Astrocyte of the cerebellum (primary cell): Measurements from ENCODE around the gene WDR62.

ENCODE experiments used
- DNase-seq: peaks from one replicate; pipeline ENCODE4 v3.0.0-alpha.2; 2011; ENCODE audit warnings: low read depth
- H3K4me3 ChIP-seq: 2 replicates; pipeline ENCODE4 v1.5.1; 2011; ENCODE audit warnings: mild to moderate bottlenecking, low read depth, low read length, moderate library complexity
- CTCF ChIP-seq: IDR thresholded peaks from 2 replicates; pipeline ENCODE4 v1.5.1; 2012; ENCODE audit warnings: low read length, low read depth, moderate library complexity, mild to moderate bottlenecking; ENCODE audit errors: missing control alignments
- in situ Hi-C: cut with HindIII; loops from 2 replicates; pipeline ENCODE4 v1.10.0; 2017; ENCODE audit warnings: low sequenced_read_pairs

WDR62 gene

DNA sequence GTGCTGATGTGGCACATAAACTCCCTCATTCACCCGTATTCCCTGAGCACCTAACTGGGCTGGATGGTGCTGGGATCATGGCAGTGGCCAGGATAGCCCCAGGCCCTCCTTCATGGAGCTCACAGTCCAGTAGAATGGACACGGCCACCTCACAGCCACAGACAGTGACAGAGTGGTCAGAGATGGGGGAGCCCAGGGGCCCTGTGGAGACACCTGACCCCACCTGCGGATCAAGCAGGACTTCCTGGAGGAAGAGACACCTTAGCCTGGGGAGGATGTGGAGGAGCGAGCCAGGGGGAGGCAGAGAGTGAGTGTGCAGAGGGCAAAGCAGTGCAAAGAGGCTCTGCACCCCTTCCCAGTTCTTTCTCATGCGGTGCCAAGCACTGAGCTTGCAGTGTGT lies 35.1 kb downstream of the WDR62 start:
- TF ChIP-seq CTCF = no peak
- no peak overlapping the region for H3K4me3 ChIP-seq
- in situ Hi-C loops = no loop called here
- no peak for DNase-seq

DNA sequence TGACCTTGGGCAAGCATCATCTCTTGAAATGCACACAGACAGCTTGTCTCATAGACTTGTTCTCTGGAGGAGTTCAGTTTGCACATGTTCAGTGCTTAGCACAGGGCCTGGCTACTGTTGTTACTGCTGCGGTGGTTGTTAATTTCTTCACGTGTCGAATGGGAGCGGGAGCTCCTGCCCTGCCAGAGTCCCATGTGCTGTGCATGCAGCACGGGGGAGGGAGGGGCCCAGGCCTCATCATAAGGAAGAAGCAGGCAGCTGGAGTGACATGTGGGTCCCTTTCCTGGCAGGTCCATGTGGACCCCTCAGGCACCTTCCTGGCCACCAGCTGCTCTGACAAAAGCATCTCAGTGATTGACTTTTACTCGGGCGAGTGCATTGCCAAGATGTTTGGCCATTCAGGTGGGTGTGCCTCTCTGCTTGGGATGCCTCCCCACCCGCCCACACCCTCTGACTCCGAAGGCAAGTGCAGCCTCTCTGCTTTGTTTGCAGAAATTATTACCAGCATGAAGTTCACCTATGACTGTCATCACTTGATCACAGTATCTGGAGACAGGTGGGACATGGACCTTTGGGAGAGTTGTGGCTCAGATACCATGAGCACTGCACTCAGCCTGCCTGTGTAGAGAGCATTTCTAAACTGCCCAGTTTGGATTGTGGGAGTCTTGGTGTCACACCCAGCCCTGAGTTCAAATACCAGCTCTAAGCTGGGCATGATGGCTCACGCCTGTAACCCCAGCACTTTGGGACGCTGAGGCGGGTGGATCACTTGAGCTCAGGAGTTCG lies 36.4 kb downstream of the WDR62 start:
- no peak overlapping the region for H3K4me3 ChIP-seq
- no peak for DNase-seq
- in situ Hi-C loops = no loop called here
- TF ChIP-seq CTCF = no peak

DNA sequence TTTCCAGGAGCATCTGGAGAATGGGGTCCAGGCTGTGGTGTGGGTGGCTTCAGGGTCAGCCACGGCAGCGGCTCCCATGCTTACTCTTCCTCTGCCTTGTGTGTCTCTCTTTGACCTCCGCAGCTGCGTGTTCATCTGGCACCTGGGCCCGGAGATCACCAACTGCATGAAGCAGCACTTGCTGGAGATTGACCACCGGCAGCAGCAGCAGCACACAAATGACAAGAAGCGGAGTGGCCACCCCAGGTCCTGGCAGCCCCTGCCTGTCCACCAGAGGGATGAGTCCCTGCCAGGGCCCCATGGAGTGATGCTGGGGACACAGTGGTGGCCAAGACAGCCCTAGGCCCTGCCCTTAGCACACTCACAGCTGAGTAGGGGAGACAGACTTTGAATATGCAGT lies 37.9 kb downstream of the WDR62 start:
- in situ Hi-C loops = no loop called here
- no peak for DNase-seq
- H3K4me3 ChIP-seq = no peak overlapping the region
- TF ChIP-seq CTCF = no peak

DNA sequence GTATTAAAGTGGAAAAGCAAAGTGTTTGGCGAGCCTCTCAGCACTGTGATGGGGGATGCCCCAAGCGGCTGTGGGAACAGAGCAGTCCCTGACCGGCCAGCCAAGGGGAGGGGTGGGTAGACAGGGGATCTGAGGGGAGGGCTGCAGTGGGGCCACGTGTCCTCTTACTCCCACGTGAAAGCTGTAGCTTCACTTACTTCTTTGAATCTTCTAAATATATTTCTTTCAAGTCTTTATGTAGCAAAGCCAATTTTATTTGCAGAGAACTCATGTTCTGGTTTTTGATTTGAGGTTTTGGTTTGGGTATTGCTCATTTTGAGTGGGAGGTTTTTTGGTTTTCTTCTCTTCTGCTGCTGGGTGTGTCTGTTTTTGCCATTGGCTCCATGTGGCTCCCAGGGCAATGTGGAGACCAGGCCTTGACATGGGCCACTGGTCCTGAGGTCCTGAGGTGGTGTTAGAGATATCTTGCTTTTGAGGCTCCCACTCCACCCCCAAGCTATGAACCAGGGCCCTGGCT lies 38.5 kb downstream of the WDR62 start:
- in situ Hi-C loops = no loop called here
- no peak for DNase-seq
- TF ChIP-seq CTCF = no peak
- H3K4me3 ChIP-seq = no peak overlapping the region

- no peak overlapping the region for H3K4me3 ChIP-seq
- in situ Hi-C loops = no loop called here
- TF ChIP-seq CTCF = no peak
- DNase-seq = no peak
These were observed 39.0 kb downstream of the WDR62 start for GRCh38 chr19:36093687-36094086.

GRCh38 chr19:36097036-36097435 lies 42.3 kb downstream of the WDR62 start:
- no peak for DNase-seq
- no peak for TF ChIP-seq CTCF
- in situ Hi-C loops = no loop called here
- no peak overlapping the region for H3K4me3 ChIP-seq
